HEK293 (cell line): ENCODE data around the gene DOK3.

ENCODE experiments used
- CTCF ChIA-PET: fragments of 350-600 bp; formaldehyde crosslinking; extraction: SDS; loops from one replicate; lab custom pipeline; 2021; ENCODE audit warnings: antibody characterized with exemption; lab: Yijun Ruan, JAX
- POLR2A ChIA-PET: fragments of 300-600 bp; formaldehyde crosslinking; extraction: SDS; loops from one replicate; lab custom pipeline; 2020; ENCODE audit warnings: antibody characterized with exemption, inconsistent platforms; lab: Yijun Ruan, JAX
- H3K27ac ChIP-seq: fragments of 200-500 bp; sonication (Bioruptor generic); 2 replicates; pipeline ENCODE4 v1.5.1; 2014; ENCODE audit warnings: low read depth, low read length, control low read depth, inconsistent platforms; ENCODE audit errors: extremely low read depth
- H3K36me3 ChIP-seq, 2 experiments: fragments of 200-500 bp in 1 of 2; sonication (Bioruptor generic) in 1 of 2; 1 replicate in 1 of 2; 2 replicates in 1 of 2; pipeline ENCODE4 v1.5.1; 2014 to 2017; ENCODE audit warnings: inconsistent platforms in 2 of 2, low read length in 2 of 2; ENCODE audit not compliant: control insufficient read depth in 2 of 2, insufficient read depth in 1 of 2
- H3K4me1 ChIP-seq: fragments of 200-500 bp; sonication (Bioruptor generic); 2 replicates; pipeline ENCODE4 v1.5.1; 2014; ENCODE audit warnings: mild to moderate bottlenecking, low read length, inconsistent platforms; ENCODE audit not compliant: control insufficient read depth, insufficient read depth
- H3K4me3 ChIP-seq: 2 replicates; pipeline ENCODE4 v1.5.1; 2011; ENCODE audit warnings: low read depth, mild to moderate bottlenecking, control low read depth, low read length, moderate library complexity
- H3K9me3 ChIP-seq: fragments of 200-500 bp; sonication (Bioruptor generic); 2 replicates; pipeline ENCODE4 v1.5.1; 2014; ENCODE audit warnings: low read depth, low read length, inconsistent platforms; ENCODE audit not compliant: control insufficient read depth, insufficient read depth
- GLI2 ChIP-seq: fragments of 450-650 bp; formaldehyde crosslinking; IDR thresholded peaks from 2 replicates; pipeline ENCODE4; 2017; ENCODE audit warnings: missing biosample characterization, missing genetic modification characterization, low read depth, borderline replicate concordance
- GLIS1 ChIP-seq: fragments of 450-650 bp; formaldehyde crosslinking; IDR thresholded peaks from 2 replicates; pipeline ENCODE4 v1.5.1; 2016; ENCODE audit warnings: missing biosample characterization, missing genetic modification characterization
- GLIS2 ChIP-seq: fragments of 450-650 bp; formaldehyde crosslinking; IDR thresholded peaks from 2 replicates; pipeline ENCODE4 v1.5.1; 2016; ENCODE audit warnings: missing biosample characterization, missing genetic modification characterization
- KLF1 ChIP-seq: fragments of 450-650 bp; formaldehyde crosslinking; IDR thresholded peaks from 2 replicates; pipeline ENCODE4 v1.5.1; 2016; ENCODE audit warnings: missing biosample characterization, missing genetic modification characterization
- PRDM1 ChIP-seq: fragments of 450-650 bp; formaldehyde crosslinking; IDR thresholded peaks from 2 replicates; pipeline ENCODE4; 2016; ENCODE audit warnings: missing biosample characterization, missing genetic modification characterization
- SP2 ChIP-seq: fragments of 450-650 bp; formaldehyde crosslinking; IDR thresholded peaks from 2 replicates; pipeline ENCODE4 v1.5.1; 2016; ENCODE audit warnings: missing biosample characterization, missing genetic modification characterization
- SP7 ChIP-seq: fragments of 450-650 bp; formaldehyde crosslinking; IDR thresholded peaks from 2 replicates; pipeline ENCODE4 v1.5.1; 2016; ENCODE audit warnings: missing biosample characterization, missing genetic modification characterization
- ZNF155 ChIP-seq: fragments of 450-650 bp; formaldehyde crosslinking; IDR thresholded peaks from 2 replicates; pipeline ENCODE4 v1.5.1; 2016; ENCODE audit warnings: missing biosample characterization, missing genetic modification characterization
- ZNF157 ChIP-seq: fragments of 450-650 bp; formaldehyde crosslinking; IDR thresholded peaks from 2 replicates; pipeline ENCODE4 v1.5.1; 2016; ENCODE audit warnings: missing biosample characterization, missing genetic modification characterization
- ZNF266 ChIP-seq: fragments of 450-650 bp; formaldehyde crosslinking; IDR thresholded peaks from 2 replicates; pipeline ENCODE4 v1.5.1; 2016; ENCODE audit warnings: missing biosample characterization, missing genetic modification characterization, low read depth
- ZNF274 ChIP-seq, 2 experiments: fragments of 200-500 bp in 1 of 2; fragments of 450-650 bp in 1 of 2; sonication (Bioruptor generic) in 1 of 2; formaldehyde crosslinking in 1 of 2; IDR thresholded peaks; 2 replicates each; pipeline versions ENCODE4 v1.5.1 to v1.6.1; 2014 to 2016; ENCODE audit warnings: borderline replicate concordance in 1 of 2, inconsistent platforms in 1 of 2, low read length in 1 of 2, missing biosample characterization in 1 of 2, missing genetic modification characterization in 1 of 2
- ZNF335 ChIP-seq: fragments of 450-650 bp; formaldehyde crosslinking; conservative IDR thresholded peaks from 2 replicates; pipeline ENCODE4 v1.5.1; 2016; ENCODE audit warnings: missing biosample characterization, missing genetic modification characterization
- ZNF341 ChIP-seq: fragments of 450-650 bp; formaldehyde crosslinking; IDR thresholded peaks from 2 replicates; pipeline ENCODE4; 2016; ENCODE audit warnings: low read depth, missing biosample characterization, missing genetic modification characterization
- ZNF350 ChIP-seq: fragments of 450-650 bp; formaldehyde crosslinking; IDR thresholded peaks from 2 replicates; pipeline ENCODE4 v1.5.0; 2017; ENCODE audit warnings: missing biosample characterization, mild to moderate bottlenecking, missing genetic modification characterization
- ZNF366 ChIP-seq: fragments of 450-650 bp; formaldehyde crosslinking; conservative IDR thresholded peaks from 2 replicates; pipeline ENCODE4 v1.5.1; 2016; ENCODE audit warnings: missing biosample characterization, missing genetic modification characterization
- ZNF48 ChIP-seq: fragments of 450-650 bp; formaldehyde crosslinking; IDR thresholded peaks from 2 replicates; pipeline ENCODE4 v1.5.1; 2016; ENCODE audit warnings: missing biosample characterization, missing genetic modification characterization
- ZNF660 ChIP-seq: fragments of 450-650 bp; IDR thresholded peaks from 2 replicates; pipeline ENCODE4 v1.5.1; 2018; ENCODE audit warnings: missing biosample characterization, mild to moderate bottlenecking, missing genetic modification characterization
- ZNF768 ChIP-seq: fragments of 450-650 bp; formaldehyde crosslinking; IDR thresholded peaks from 2 replicates; pipeline ENCODE4 v1.5.1; 2018; ENCODE audit warnings: missing biosample characterization, mild to moderate bottlenecking, missing genetic modification characterization
- ZXDB ChIP-seq: fragments of 450-650 bp; formaldehyde crosslinking; IDR thresholded peaks from 2 replicates; pipeline ENCODE4 v1.5.1; 2016; ENCODE audit warnings: missing biosample characterization, missing genetic modification characterization
- TF ChIP-seq, protein P1 (sequence below): sonication (generic); formaldehyde crosslinking; IDR thresholded peaks from 2 replicates; pipeline ENCODE4 v1.8.1; 2022; ENCODE audit warnings: mild to moderate bottlenecking, moderate library complexity, missing genetic modification reagents
- TF ChIP-seq, protein P2 (sequence below): fragments of 450-650 bp; formaldehyde crosslinking; IDR thresholded peaks from 2 replicates; pipeline ENCODE4 v1.5.1; 2016; ENCODE audit warnings: missing biosample characterization, missing genetic modification characterization
- TF ChIP-seq, protein P3 (sequence below): fragments of 450-650 bp; formaldehyde crosslinking; IDR thresholded peaks from 2 replicates; pipeline ENCODE4 v1.5.1; 2016; ENCODE audit warnings: missing biosample characterization, missing genetic modification characterization
- TF ChIP-seq, protein P4 (sequence below): fragments of 450-650 bp; formaldehyde crosslinking; IDR thresholded peaks from 2 replicates; pipeline ENCODE4 v1.5.1; 2016; ENCODE audit warnings: missing biosample characterization, missing genetic modification characterization
- TF ChIP-seq, protein P5 (sequence below): fragments of 450-650 bp; formaldehyde crosslinking; IDR thresholded peaks from 2 replicates; pipeline ENCODE4 v1.5.1; 2016; ENCODE audit warnings: missing biosample characterization, missing genetic modification characterization
- TF ChIP-seq, protein P6 (sequence below): fragments of 450-650 bp; formaldehyde crosslinking; IDR thresholded peaks from 2 replicates; pipeline ENCODE4 v1.5.1; 2017; ENCODE audit warnings: missing biosample characterization, missing genetic modification characterization
- TF ChIP-seq, protein P7 (sequence below): fragments of 450-650 bp; formaldehyde crosslinking; IDR thresholded peaks from 2 replicates; pipeline ENCODE4 v1.5.1; 2016; ENCODE audit warnings: missing biosample characterization, missing genetic modification characterization

DOK3 gene

DNA sequence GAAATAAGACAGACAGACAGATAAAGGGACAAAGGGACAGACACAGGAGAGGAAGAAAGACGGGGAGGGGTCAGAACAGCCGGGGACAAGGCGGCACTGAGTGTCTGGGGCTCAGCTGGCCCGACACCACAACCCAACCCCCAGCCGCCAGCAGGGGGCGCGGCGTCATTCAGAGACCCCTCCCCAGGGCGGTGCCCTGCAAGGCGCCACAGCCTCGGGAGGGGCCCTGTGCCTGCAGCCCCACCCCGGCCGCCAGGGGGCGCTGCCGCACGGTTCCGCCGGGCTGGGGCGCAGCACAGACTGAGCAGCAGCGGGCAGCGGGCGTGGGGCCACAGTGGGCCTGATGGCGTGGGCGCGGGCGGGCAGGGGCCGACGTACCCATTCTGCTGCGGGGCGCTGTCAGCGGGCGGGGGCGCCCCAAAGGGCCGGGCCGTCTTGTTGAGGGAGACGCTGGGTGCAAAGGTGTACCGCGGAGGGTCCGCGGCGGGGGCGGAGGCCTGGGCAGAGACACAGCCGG, 18.1 kb downstream of the DOK3 start (continued):
- TF ChIP-seq, protein P1, sequence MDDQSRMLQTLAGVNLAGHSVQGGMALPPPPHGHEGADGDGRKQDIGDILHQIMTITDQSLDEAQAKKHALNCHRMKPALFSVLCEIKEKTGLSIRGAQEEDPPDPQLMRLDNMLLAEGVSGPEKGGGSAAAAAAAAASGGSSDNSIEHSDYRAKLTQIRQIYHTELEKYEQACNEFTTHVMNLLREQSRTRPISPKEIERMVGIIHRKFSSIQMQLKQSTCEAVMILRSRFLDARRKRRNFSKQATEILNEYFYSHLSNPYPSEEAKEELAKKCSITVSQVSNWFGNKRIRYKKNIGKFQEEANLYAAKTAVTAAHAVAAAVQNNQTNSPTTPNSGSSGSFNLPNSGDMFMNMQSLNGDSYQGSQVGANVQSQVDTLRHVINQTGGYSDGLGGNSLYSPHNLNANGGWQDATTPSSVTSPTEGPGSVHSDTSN: no peak
- TF ChIP-seq ZXDB (no peak), ZNF341 (peak; percentile 82), ZNF48 (tag by site-specific recombination) (no peak), ZNF157 (tag by site-specific recombination) (no peak), PRDM1 (tag by site-specific recombination) (no peak), ZNF660 (no peak), ZNF350 (tag by site-specific recombination) (no peak), GLIS2 (tag by site-specific recombination) (no peak; the same call in 1 of the 2 replicates), KLF1 (peak; percentile 95)
- TF ChIP-seq, protein P2, sequence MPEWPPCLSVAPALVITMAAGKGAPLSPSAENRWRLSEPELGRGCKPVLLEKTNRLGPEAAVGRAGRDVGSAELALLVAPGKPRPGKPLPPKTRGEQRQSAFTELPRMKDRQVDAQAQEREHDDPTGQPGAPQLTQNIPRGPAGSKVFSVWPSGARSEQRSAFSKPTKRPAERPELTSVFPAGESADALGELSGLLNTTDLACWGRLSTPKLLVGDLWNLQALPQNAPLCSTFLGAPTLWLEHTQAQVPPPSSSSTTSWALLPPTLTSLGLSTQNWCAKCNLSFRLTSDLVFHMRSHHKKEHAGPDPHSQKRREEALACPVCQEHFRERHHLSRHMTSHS (tag by site-specific recombination): no peak
- TF ChIP-seq, protein P3, sequence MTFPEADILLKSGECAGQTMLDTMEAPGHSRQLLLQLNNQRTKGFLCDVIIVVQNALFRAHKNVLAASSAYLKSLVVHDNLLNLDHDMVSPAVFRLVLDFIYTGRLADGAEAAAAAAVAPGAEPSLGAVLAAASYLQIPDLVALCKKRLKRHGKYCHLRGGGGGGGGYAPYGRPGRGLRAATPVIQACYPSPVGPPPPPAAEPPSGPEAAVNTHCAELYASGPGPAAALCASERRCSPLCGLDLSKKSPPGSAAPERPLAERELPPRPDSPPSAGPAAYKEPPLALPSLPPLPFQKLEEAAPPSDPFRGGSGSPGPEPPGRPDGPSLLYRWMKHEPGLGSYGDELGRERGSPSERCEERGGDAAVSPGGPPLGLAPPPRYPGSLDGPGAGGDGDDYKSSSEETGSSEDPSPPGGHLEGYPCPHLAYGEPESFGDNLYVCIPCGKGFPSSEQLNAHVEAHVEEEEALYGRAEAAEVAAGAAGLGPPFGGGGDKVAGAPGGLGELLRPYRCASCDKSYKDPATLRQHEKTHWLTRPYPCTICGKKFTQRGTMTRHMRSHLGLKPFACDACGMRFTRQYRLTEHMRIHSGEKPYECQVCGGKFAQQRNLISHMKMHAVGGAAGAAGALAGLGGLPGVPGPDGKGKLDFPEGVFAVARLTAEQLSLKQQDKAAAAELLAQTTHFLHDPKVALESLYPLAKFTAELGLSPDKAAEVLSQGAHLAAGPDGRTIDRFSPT (tag by site-specific recombination): no peak
- TF ChIP-seq, protein P4, sequence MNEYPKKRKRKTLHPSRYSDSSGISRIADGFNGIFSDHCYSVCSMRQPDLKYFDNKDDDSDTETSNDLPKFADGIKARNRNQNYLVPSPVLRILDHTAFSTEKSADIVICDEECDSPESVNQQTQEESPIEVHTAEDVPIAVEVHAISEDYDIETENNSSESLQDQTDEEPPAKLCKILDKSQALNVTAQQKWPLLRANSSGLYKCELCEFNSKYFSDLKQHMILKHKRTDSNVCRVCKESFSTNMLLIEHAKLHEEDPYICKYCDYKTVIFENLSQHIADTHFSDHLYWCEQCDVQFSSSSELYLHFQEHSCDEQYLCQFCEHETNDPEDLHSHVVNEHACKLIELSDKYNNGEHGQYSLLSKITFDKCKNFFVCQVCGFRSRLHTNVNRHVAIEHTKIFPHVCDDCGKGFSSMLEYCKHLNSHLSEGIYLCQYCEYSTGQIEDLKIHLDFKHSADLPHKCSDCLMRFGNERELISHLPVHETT (tag by site-specific recombination): no peak
- TF ChIP-seq, protein P5, sequence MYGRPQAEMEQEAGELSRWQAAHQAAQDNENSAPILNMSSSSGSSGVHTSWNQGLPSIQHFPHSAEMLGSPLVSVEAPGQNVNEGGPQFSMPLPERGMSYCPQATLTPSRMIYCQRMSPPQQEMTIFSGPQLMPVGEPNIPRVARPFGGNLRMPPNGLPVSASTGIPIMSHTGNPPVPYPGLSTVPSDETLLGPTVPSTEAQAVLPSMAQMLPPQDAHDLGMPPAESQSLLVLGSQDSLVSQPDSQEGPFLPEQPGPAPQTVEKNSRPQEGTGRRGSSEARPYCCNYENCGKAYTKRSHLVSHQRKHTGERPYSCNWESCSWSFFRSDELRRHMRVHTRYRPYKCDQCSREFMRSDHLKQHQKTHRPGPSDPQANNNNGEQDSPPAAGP: 0 out of 2 replicates have a peak, but pooled peaks have one; percentile 45
- TF ChIP-seq, protein P6, sequence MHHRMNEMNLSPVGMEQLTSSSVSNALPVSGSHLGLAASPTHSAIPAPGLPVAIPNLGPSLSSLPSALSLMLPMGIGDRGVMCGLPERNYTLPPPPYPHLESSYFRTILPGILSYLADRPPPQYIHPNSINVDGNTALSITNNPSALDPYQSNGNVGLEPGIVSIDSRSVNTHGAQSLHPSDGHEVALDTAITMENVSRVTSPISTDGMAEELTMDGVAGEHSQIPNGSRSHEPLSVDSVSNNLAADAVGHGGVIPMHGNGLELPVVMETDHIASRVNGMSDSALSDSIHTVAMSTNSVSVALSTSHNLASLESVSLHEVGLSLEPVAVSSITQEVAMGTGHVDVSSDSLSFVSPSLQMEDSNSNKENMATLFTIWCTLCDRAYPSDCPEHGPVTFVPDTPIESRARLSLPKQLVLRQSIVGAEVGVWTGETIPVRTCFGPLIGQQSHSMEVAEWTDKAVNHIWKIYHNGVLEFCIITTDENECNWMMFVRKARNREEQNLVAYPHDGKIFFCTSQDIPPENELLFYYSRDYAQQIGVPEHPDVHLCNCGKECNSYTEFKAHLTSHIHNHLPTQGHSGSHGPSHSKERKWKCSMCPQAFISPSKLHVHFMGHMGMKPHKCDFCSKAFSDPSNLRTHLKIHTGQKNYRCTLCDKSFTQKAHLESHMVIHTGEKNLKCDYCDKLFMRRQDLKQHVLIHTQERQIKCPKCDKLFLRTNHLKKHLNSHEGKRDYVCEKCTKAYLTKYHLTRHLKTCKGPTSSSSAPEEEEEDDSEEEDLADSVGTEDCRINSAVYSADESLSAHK: no peak

DNA sequence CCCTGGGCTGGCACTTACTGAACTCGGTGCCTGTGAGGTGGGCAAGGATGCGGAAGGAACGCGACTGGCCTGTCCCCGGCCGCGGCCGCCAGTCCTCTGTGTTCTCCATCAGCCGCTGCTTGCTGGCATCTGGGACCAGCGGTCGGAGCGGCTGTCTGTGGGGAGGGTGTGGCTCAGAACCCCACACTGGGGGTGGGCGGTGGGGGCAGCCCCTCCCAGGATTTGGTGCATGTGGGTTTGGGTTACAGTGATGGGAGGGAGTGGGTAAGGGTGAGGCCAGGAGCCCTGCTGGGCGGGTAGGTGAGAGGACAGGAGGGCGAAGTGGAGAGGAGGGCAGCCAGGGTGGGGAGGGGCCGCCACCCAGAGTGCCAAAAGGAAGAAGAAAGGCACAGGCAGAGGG, 18.6 kb downstream of the DOK3 start:
- Histone ChIP-seq H3K4me3 (no peak overlapping the region), H3K27ac (no peak overlapping the region), H3K9me3 (no peaks in the 10 kb centered on the region), H3K36me3 (peaks cover 10 to 76% of the 10 kb centered on the region in 2 experiments; a peak in 2 of 3 replicates), H3K4me1 (peaks cover 15% of the 10 kb centered on the region)
- CTCF ChIA-PET: interaction anchor here (0.6 to 1.4 kb wide), 3 partner anchors 12 to 312 kb away, joined by 3 to 4 read pairs (median 4); no protein-coding TSS in a partner anchor
- POLR2A ChIA-PET: no interaction called here
- no peak for TF ChIP-seq ZNF155
- no peak for TF ChIP-seq ZNF266 (tag by site-specific recombination)
- no peak for TF ChIP-seq GLIS1 (tag by site-specific recombination)
- no peak for TF ChIP-seq SP7 (tag by site-specific recombination)
- no peak for TF ChIP-seq GLI2
- TF ChIP-seq ZNF366: no peak
- TF ChIP-seq ZNF157 (tag by site-specific recombination): no peak
- no peak for TF ChIP-seq ZNF335 (tag by site-specific recombination)
- TF ChIP-seq SP2: no peak
- TF ChIP-seq, protein P7, sequence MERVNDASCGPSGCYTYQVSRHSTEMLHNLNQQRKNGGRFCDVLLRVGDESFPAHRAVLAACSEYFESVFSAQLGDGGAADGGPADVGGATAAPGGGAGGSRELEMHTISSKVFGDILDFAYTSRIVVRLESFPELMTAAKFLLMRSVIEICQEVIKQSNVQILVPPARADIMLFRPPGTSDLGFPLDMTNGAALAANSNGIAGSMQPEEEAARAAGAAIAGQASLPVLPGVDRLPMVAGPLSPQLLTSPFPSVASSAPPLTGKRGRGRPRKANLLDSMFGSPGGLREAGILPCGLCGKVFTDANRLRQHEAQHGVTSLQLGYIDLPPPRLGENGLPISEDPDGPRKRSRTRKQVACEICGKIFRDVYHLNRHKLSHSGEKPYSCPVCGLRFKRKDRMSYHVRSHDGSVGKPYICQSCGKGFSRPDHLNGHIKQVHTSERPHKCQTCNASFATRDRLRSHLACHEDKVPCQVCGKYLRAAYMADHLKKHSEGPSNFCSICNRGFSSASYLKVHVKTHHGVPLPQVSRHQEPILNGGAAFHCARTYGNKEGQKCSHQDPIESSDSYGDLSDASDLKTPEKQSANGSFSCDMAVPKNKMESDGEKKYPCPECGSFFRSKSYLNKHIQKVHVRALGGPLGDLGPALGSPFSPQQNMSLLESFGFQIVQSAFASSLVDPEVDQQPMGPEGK (tag by site-specific recombination): peak; percentile 47; the same call in 1 of the 2 replicates
- no peak for TF ChIP-seq ZNF768 (tag by site-specific recombination)
- TF ChIP-seq ZNF274 (IDR thresholded peaks at IDR 0.05; ENCODE audit: low read length): no peak
- TF ChIP-seq ZNF274 (tag by site-specific recombination; IDR thresholded peaks at IDR 0.05; ENCODE audit: borderline replicate concordance): no peak
